Measurements from ENCODE around the gene RWDD4.

GRCh38 chr4:183638436-183638835 lies 20.5 kb downstream of the RWDD4 start:
- TF ChIP-seq, protein P1, sequence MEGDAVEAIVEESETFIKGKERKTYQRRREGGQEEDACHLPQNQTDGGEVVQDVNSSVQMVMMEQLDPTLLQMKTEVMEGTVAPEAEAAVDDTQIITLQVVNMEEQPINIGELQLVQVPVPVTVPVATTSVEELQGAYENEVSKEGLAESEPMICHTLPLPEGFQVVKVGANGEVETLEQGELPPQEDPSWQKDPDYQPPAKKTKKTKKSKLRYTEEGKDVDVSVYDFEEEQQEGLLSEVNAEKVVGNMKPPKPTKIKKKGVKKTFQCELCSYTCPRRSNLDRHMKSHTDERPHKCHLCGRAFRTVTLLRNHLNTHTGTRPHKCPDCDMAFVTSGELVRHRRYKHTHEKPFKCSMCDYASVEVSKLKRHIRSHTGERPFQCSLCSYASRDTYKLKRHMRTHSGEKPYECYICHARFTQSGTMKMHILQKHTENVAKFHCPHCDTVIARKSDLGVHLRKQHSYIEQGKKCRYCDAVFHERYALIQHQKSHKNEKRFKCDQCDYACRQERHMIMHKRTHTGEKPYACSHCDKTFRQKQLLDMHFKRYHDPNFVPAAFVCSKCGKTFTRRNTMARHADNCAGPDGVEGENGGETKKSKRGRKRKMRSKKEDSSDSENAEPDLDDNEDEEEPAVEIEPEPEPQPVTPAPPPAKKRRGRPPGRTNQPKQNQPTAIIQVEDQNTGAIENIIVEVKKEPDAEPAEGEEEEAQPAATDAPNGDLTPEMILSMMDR (conservative IDR thresholded peaks at IDR 0.05; ENCODE audit: low read length), result no peak
- no peak for TF ChIP-seq EZH2phosphoT487 (IDR thresholded peaks at IDR 0.05; ENCODE audit: borderline replicate concordance, low read depth, low read length)
